Measurements from ENCODE around the gene DTX2.
A peak's percentile ranks its signal among the peaks of the same experiment; 100 is the strongest.
"Not testable (repeated sequence)": the region's sequence is repeated elsewhere in the genome, so short reads cannot be mapped to it uniquely, and the experiment has no call there.

The DTX2 gene

DNA sequence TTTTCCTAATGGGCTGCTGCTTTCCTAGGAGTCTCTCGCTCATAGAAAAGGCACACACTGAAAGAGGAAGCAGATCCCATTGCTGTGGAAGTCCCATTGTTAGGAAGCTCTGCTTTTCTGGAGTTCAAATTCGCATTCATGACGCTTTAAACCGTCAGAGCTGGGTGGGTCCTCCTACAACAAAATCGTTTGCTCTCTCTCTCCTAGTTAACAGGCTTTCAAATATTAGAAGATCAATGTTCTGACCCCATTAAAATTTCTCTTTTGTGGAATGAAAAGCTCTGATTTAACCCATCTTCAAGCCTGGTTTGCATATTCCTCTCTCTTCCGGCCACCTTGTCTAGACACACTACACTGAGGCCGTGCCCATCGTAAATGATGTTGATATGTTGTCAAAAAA lies 81.7 kb downstream of the DTX2 start, which contains the start of gene SPDYE16:
Gene SPDYE16, minus strand, starts transcription at position 101 of the 400 bp plus-strand sequence. CDS start 1,838 bp downstream, outside the sequence.
- H3K36me3 Mint-ChIP-seq (ENCODE audit: low read depth); H3K27ac Mint-ChIP-seq; H3K4me3 Mint-ChIP-seq; intact Hi-C loops (cut with micrococcal nuclease); H3K27me3 Mint-ChIP-seq; H3K4me1 Mint-ChIP-seq (ENCODE audit: low read depth); H3K9me3 Mint-ChIP-seq: not testable (repeated sequence)

GRCh38 chr7:76549025-76549854 lies 87.7 kb downstream of the DTX2 start:
- intact Hi-C loops (cut with micrococcal nuclease); H3K9me3 Mint-ChIP-seq; H3K27me3 Mint-ChIP-seq: not testable (repeated sequence)
- Mint-ChIP-seq H3K4me1 (ENCODE audit: low read depth) (peaks cover 22% of the 10 kb centered on the region), H3K4me3 (peak overlapping the region; percentile 94), H3K27ac (peak overlapping the region; percentile 90), H3K36me3 (ENCODE audit: low read depth) (peaks cover 22% of the 10 kb centered on the region)

GRCh38 chr7:76549855-76550248 lies 88.3 kb downstream of the DTX2 start:
- Mint-ChIP-seq H3K4me1 (ENCODE audit: low read depth) (peaks cover 22% of the 10 kb centered on the region), H3K36me3 (ENCODE audit: low read depth) (peaks cover 26% of the 10 kb centered on the region), H3K27ac (peak overlapping the region; percentile 90), H3K4me3 (peak overlapping the region; percentile 94)
- intact Hi-C loops (cut with micrococcal nuclease); H3K9me3 Mint-ChIP-seq; H3K27me3 Mint-ChIP-seq: not testable (repeated sequence)

- H3K4me1 Mint-ChIP-seq (ENCODE audit: low read depth) = peaks cover 22% of the 10 kb centered on the region
Measured at GRCh38 chr7:76551992-76552391, 90.5 kb downstream of the DTX2 start.

More at GRCh38 chr7:76551992-76552391, 90.5 kb downstream of the DTX2 start:
- intact Hi-C loops (cut with micrococcal nuclease); H3K27me3 Mint-ChIP-seq; H3K27ac Mint-ChIP-seq; H3K4me3 Mint-ChIP-seq; H3K9me3 Mint-ChIP-seq: not testable (repeated sequence)
- H3K36me3 Mint-ChIP-seq (ENCODE audit: low read depth) = peaks cover 28% of the 10 kb centered on the region
